ENCODE results near the gene MRPL58. TPM values are rescaled to one million over a fixed set of nuclear protein-coding genes. Genes with fewer than 3 reads are reported as not detected.

MRPL58 gene
- total and polyA plus RNA-seq, 10 of the 15 experiments (the other 5 are each of a cell fraction or from before 2014, with no cell fraction given): 23.0 to 64.3 (median 51.9) TPM

GRCh38 chr17:75064460-75064859 is 52.0 kb downstream of the MRPL58 start:
- FAIRE-seq (no peak), ATAC-seq (no peak), DNase-seq (ENCODE audit: low read depth, low spot score) (no peak)
- in situ Hi-C loops (cut with MboI): no loop called here
- no peak for TF ChIP-seq GABPA (IDR thresholded peaks at IDR 0.05; ENCODE audit: low read depth)
- WGBS (ENCODE audit: insufficient coverage, insufficient replicate concordance, low lambda C conversion rate, missing lambda C conversion rate): 88% methylated on average over 8 of the region's 8 CpGs
- ChIA-PET SMC1A (ENCODE audit: uncharacterized antibody, unreplicated experiment) (no interaction called here), POLR2A (no interaction called here), RAD21 (ENCODE audit: unreplicated experiment) (interaction anchor here (1.0 to 1.6 kb wide), 3 partner anchors 41 to 137 kb away, joined by 3 to 4 read pairs (median 3); no protein-coding TSS in a partner anchor), CTCF (no interaction called here)
- Histone ChIP-seq H3K9me3 (replicated peaks; ENCODE audit: control insufficient read depth, insufficient read depth, low read length) (no peaks in the 10 kb centered on the region), H4K20me1 (ENCODE audit: control insufficient read depth, insufficient read depth) (no peaks in the 10 kb centered on the region), H3K36me3 (ENCODE audit: control insufficient read depth in 2 of 2, insufficient read depth in 2 of 2, low read length in 1 of 2) (peaks cover 4 to 14% of the 10 kb centered on the region in 2 experiments; a peak in 3 of 4 replicates), H3K9ac (ENCODE audit: control insufficient read depth, insufficient read depth, low read length) (no peak overlapping the region), H2AFZ (ENCODE audit: control insufficient read depth, low read depth, low read length) (no peak overlapping the region), H3K27me3 (replicated peaks in 1 of 2; ENCODE audit: control insufficient read depth in 2 of 2, insufficient read depth in 2 of 2, low read length in 1 of 2) (no peaks in the 10 kb centered on the region), H3K4me3 (no peak overlapping the region), H3K79me2 (ENCODE audit: control insufficient read depth, insufficient read depth, low read length) (no peaks in the 10 kb centered on the region), H3K4me2 (ENCODE audit: control insufficient read depth, insufficient read depth) (no peak overlapping the region), H3K27ac (ENCODE audit: control insufficient read depth, insufficient read depth) (no peak overlapping the region), H3K4me1 (ENCODE audit: control insufficient read depth, insufficient read depth, low read length) (peaks cover 15% of the 10 kb centered on the region)
- intact Hi-C loops (cut with micrococcal nuclease; ENCODE audit: unreplicated experiment): no loop called here
- no TSS peak for BruUV-seq (replicated peaks)

GRCh38 chr17:75064867-75065561 is 52.5 kb downstream of the MRPL58 start:
- intact Hi-C loops (cut with micrococcal nuclease; ENCODE audit: unreplicated experiment) (no loop called here), in situ Hi-C loops (cut with MboI) (no loop called here)
- FAIRE-seq (no peak), DNase-seq (ENCODE audit: low read depth, low spot score) (no peak), ATAC-seq (no peak)
- Histone ChIP-seq H3K9ac (ENCODE audit: control insufficient read depth, insufficient read depth, low read length) (peak overlapping the region; percentile 16; the same call in 1 of the 2 replicates), H3K79me2 (ENCODE audit: control insufficient read depth, insufficient read depth, low read length) (no peaks in the 10 kb centered on the region), H2AFZ (ENCODE audit: control insufficient read depth, low read depth, low read length) (no peak overlapping the region), H3K27ac (ENCODE audit: control insufficient read depth, insufficient read depth) (peak overlapping the region; percentile 65), H3K36me3 (ENCODE audit: control insufficient read depth in 2 of 2, insufficient read depth in 2 of 2, low read length in 1 of 2) (peaks cover 4 to 9% of the 10 kb centered on the region in 2 experiments; a peak in 3 of 4 replicates), H4K20me1 (ENCODE audit: control insufficient read depth, insufficient read depth) (no peaks in the 10 kb centered on the region), H3K4me1 (ENCODE audit: control insufficient read depth, insufficient read depth, low read length) (peaks cover 15% of the 10 kb centered on the region), H3K4me2 (ENCODE audit: control insufficient read depth, insufficient read depth) (peak overlapping the region; percentile 42; the same call in 1 of the 2 replicates), H3K9me3 (replicated peaks; ENCODE audit: control insufficient read depth, insufficient read depth, low read length) (no peaks in the 10 kb centered on the region), H3K27me3 (replicated peaks in 1 of 2; ENCODE audit: control insufficient read depth in 2 of 2, insufficient read depth in 2 of 2, low read length in 1 of 2) (no peaks in the 10 kb centered on the region), H3K4me3 (no peak overlapping the region)
- SMC1A ChIA-PET (ENCODE audit: uncharacterized antibody, unreplicated experiment): no interaction called here
- POLR2A ChIA-PET: no interaction called here
- RAD21 ChIA-PET (ENCODE audit: unreplicated experiment): interaction anchor here (1.0 to 1.6 kb wide), 2 partner anchors 41 to 136 kb away, joined by 3 read pairs; no protein-coding TSS in a partner anchor
- CTCF ChIA-PET: no interaction called here
- TF ChIP-seq SREBF1 (IDR thresholded peaks at IDR 0.05; ENCODE audit: low read length) (no peak), IRF4 (IDR thresholded peaks at IDR 0.05; ENCODE audit: low read depth, low read length) (no peak), IRF3 (IDR thresholded peaks at IDR 0.05) (no peak), BMI1 (IDR thresholded peaks at IDR 0.05; ENCODE audit: borderline replicate concordance) (no peak), FOXM1 (IDR thresholded peaks at IDR 0.05; ENCODE audit: low read depth, low read length) (no peak), STAT3 (IDR thresholded peaks at IDR 0.05; ENCODE audit: low read depth, low read length) (no peak)
- 97% methylated on average over 18 of the region's 18 CpGs for WGBS (ENCODE audit: insufficient coverage, insufficient replicate concordance, low lambda C conversion rate, missing lambda C conversion rate)
- BruUV-seq (replicated peaks): no TSS peak

All from GM12878 (cell line).